K562 (cell line): Measurements from ENCODE around the gene OR6V1.

ENCODE experiments used
- ADNP ChIP-seq: fragments of 200-800 bp; sonication (Bioruptor generic); IDR thresholded peaks from 2 replicates; pipeline ENCODE4 v1.6.1; 2016; ENCODE audit warnings: missing genetic modification characterization, missing compliant biosample characterization
- CBX1 ChIP-seq: sonication (generic); IDR thresholded peaks from 2 replicates; pipeline ENCODE4 v1.6.1; 2016; ENCODE audit warnings: antibody characterized with exemption, low read depth, mild to moderate bottlenecking
- CBX8 ChIP-seq: fragments of 200-600 bp; sonication (generic); IDR thresholded peaks from 2 replicates; pipeline ENCODE4 v1.6.1; 2012; ENCODE audit warnings: borderline replicate concordance, mixed run types, low read depth, mild to moderate bottlenecking, moderate library complexity, mixed read lengths, low read length, control low read depth, inconsistent platforms; ENCODE audit not compliant: poor library complexity, severe bottlenecking; ENCODE audit errors: extremely low read depth
- ZNF445 ChIP-seq: fragments of 250-450 bp; sonication (Bioruptor Pico); IDR thresholded peaks from 2 replicates; pipeline ENCODE4 v1.4.0; 2020; ENCODE audit warnings: low read depth, mild to moderate bottlenecking, moderate library complexity
- TF ChIP-seq, protein P1 (sequence below): fragments of 250-450 bp; sonication (Bioruptor Pico); IDR thresholded peaks from 2 replicates; pipeline ENCODE4 v1.4.0; 2020; ENCODE audit warnings: borderline replicate concordance
- TF ChIP-seq, protein P2 (sequence below): fragments of 250-450 bp; sonication (Bioruptor Pico); IDR thresholded peaks from 2 replicates; pipeline ENCODE4 v1.4.0; 2020; ENCODE audit warnings: mild to moderate bottlenecking, moderate library complexity

DNA sequence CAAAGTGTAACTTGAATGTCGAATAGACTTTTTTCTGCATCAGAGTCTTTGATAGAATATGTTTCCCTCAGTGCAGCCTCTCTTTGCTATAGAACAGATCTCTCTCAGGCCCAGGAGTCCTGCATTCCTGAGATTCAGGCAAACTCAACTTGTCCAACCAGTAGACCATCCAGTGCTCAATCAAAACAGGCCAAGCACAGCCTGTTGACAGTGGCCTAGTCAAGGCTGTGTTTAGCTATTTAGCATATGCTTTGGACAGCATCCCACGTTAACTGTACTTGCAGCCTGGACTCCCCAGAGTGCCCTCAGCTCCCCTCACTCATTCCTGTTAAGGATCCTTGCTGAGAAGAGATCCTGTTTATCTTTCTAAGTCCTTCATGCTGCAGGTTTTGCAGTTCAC lies 16.3 kb downstream of the OR6V1 start:
- no peak for TF ChIP-seq ADNP (tag)
- TF ChIP-seq, protein P1, sequence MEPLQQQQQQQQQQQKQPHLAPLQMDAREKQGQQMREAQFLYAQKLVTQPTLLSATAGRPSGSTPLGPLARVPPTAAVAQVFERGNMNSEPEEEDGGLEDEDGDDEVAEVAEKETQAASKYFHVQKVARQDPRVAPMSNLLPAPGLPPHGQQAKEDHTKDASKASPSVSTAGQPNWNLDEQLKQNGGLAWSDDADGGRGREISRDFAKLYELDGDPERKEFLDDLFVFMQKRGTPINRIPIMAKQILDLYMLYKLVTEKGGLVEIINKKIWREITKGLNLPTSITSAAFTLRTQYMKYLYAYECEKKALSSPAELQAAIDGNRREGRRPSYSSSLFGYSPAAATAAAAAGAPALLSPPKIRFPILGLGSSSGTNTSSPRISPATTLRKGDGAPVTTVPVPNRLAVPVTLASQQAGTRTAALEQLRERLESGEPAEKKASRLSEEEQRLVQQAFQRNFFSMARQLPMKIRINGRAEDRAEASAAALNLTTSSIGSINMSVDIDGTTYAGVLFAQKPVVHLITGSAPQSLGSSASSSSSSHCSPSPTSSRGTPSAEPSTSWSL (CRISPR knock-in tag) = no peak
- TF ChIP-seq CBX1 = no peak
- no peak for TF ChIP-seq CBX8
- TF ChIP-seq ZNF445 (CRISPR knock-in tag) = no peak
- TF ChIP-seq, protein P2, sequence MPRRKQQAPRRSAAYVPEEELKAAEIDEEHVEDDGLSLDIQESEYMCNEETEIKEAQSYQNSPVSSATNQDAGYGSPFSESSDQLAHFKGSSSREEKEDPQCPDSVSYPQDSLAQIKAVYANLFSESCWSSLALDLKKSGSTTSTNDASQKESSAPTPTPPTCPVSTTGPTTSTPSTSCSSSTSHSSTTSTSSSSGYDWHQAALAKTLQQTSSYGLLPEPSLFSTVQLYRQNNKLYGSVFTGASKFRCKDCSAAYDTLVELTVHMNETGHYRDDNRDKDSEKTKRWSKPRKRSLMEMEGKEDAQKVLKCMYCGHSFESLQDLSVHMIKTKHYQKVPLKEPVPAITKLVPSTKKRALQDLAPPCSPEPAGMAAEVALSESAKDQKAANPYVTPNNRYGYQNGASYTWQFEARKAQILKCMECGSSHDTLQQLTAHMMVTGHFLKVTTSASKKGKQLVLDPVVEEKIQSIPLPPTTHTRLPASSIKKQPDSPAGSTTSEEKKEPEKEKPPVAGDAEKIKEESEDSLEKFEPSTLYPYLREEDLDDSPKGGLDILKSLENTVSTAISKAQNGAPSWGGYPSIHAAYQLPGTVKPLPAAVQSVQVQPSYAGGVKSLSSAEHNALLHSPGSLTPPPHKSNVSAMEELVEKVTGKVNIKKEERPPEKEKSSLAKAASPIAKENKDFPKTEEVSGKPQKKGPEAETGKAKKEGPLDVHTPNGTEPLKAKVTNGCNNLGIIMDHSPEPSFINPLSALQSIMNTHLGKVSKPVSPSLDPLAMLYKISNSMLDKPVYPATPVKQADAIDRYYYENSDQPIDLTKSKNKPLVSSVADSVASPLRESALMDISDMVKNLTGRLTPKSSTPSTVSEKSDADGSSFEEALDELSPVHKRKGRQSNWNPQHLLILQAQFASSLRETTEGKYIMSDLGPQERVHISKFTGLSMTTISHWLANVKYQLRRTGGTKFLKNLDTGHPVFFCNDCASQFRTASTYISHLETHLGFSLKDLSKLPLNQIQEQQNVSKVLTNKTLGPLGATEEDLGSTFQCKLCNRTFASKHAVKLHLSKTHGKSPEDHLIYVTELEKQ (CRISPR knock-in tag) = no peak
